WERI-Rb-1 (cell line): Measurements from ENCODE around the gene MADD.
A peak's percentile ranks its signal among the peaks of the same experiment; 100 is the strongest.

Experiments
- DNase-seq: peaks from one replicate; pipeline ENCODE4 v3.0.0-alpha.2; 2020
- H3K27ac ChIP-seq: fragments of 250-450 bp; sonication (Bioruptor Pico); 2 replicates; pipeline ENCODE4 v1.5.1; 2020; ENCODE audit warnings: mild to moderate bottlenecking, moderate library complexity
- H3K27me3 ChIP-seq: fragments of 250-450 bp; sonication (Bioruptor Pico); 2 replicates; pipeline ENCODE4 v1.5.1; 2021; ENCODE audit warnings: mild to moderate bottlenecking, low read depth, moderate library complexity; ENCODE audit not compliant: insufficient read depth, severe bottlenecking
- H3K36me3 ChIP-seq: fragments of 250-450 bp; sonication (Bioruptor Pico); 2 replicates; pipeline ENCODE4 v1.5.1; 2020; ENCODE audit warnings: mild to moderate bottlenecking, moderate library complexity
- H3K4me3 ChIP-seq: 2 replicates; pipeline ENCODE4 v1.5.1; 2011; ENCODE audit warnings: low read depth, mild to moderate bottlenecking, control low read depth, low read length
- H3K9me3 ChIP-seq: fragments of 250-450 bp; sonication (Bioruptor Pico); 2 replicates; pipeline ENCODE4 v1.5.1; 2021; ENCODE audit warnings: mild to moderate bottlenecking, moderate library complexity; ENCODE audit not compliant: severe bottlenecking
- CTCF ChIP-seq: IDR thresholded peaks from 2 replicates; pipeline ENCODE4 v1.5.1; 2011; ENCODE audit warnings: low read depth, mild to moderate bottlenecking, control low read depth, inconsistent platforms, low read length

Gene MADD

GRCh38 chr11:47289856-47290255, 19.9 kb downstream of the MADD start:
- no peaks in the 10 kb centered on the region for H3K27me3 ChIP-seq
- H3K27ac ChIP-seq, result no peak overlapping the region
- no peak for TF ChIP-seq CTCF
- H3K4me3 ChIP-seq, result no peak overlapping the region
- no peaks in the 10 kb centered on the region for H3K9me3 ChIP-seq
- H3K36me3 ChIP-seq, result peaks cover 86% of the 10 kb centered on the region
- DNase-seq, result no peak

GRCh38 chr11:47295385-47295784, 25.5 kb downstream of the MADD start:
- H3K36me3 ChIP-seq, result peaks cover 80% of the 10 kb centered on the region
- H3K9me3 ChIP-seq, result no peaks in the 10 kb centered on the region
- TF ChIP-seq CTCF, result no peak
- no peak for DNase-seq
- no peak overlapping the region for H3K27ac ChIP-seq
- no peak overlapping the region for H3K4me3 ChIP-seq
- H3K27me3 ChIP-seq, result no peaks in the 10 kb centered on the region

- TF ChIP-seq CTCF, result no peak
- Histone ChIP-seq H3K27me3 (no peaks in the 10 kb centered on the region), H3K36me3 (peaks cover 79% of the 10 kb centered on the region), H3K27ac (peak overlapping the region; percentile 26; the same call in 1 of the 2 replicates), H3K9me3 (no peaks in the 10 kb centered on the region), H3K4me3 (no peak overlapping the region)
- no peak for DNase-seq
These were observed 26.1 kb downstream of the MADD start for GRCh38 chr11:47296045-47296444.

GRCh38 chr11:47299078-47299477, 29.1 kb downstream of the MADD start:
- no peak for TF ChIP-seq CTCF
- Histone ChIP-seq H3K36me3 (peaks cover 82% of the 10 kb centered on the region), H3K27me3 (no peaks in the 10 kb centered on the region), H3K9me3 (no peaks in the 10 kb centered on the region), H3K4me3 (no peak overlapping the region), H3K27ac (no peak overlapping the region)
- DNase-seq, result no peak

- no peak for DNase-seq
- no peaks in the 10 kb centered on the region for H3K27me3 ChIP-seq
- no peaks in the 10 kb centered on the region for H3K9me3 ChIP-seq
- no peak overlapping the region for H3K4me3 ChIP-seq
- no peak for TF ChIP-seq CTCF
- H3K36me3 ChIP-seq, result peaks cover 73% of the 10 kb centered on the region
- no peak overlapping the region for H3K27ac ChIP-seq
These were observed 32.9 kb downstream of the MADD start for GRCh38 chr11:47302853-47303252.

GRCh38 chr11:47305734-47306483, 36.0 kb downstream of the MADD start:
- Histone ChIP-seq H3K36me3 (peaks cover 81% of the 10 kb centered on the region), H3K4me3 (peak overlapping the region; percentile 17), H3K27me3 (no peaks in the 10 kb centered on the region), H3K27ac (peak overlapping the region; percentile 88), H3K9me3 (no peaks in the 10 kb centered on the region)
- no peak for TF ChIP-seq CTCF
- peak; percentile 86 for DNase-seq
